ENCODE measurements around the gene CWC27.

GRCh38 chr5:65050140-65050539 is 281.4 kb downstream of the CWC27 start:
- TF ChIP-seq POLR2AphosphoS5 (IDR thresholded peaks at IDR 0.05) (no peak), CTCF (IDR thresholded peaks at IDR 0.05) (no peak), EP300 (IDR thresholded peaks at IDR 0.05) (no peak), POLR2A (IDR thresholded peaks at IDR 0.05; ENCODE audit: low read depth) (no peak)

Data from esophagus muscularis mucosa (tissue), 4 donors.